IgD-negative memory B cell (primary cell): ENCODE results near the gene KLK10. TPM values are rescaled to one million over a fixed set of nuclear protein-coding genes. Genes with fewer than 3 reads are reported as not detected.

ENCODE experiments used
- H3K27ac Mint-ChIP-seq, 3 donors: one replicate each; pipeline ENCODE4 v1.8.0; 2020 to 2022; ENCODE audit warnings: mild to moderate bottlenecking in 3 of 3, mixed read lengths in 3 of 3, moderate library complexity in 1 of 3
- H3K27me3 Mint-ChIP-seq: one replicate; pipeline ENCODE4 v1.8.0; 2021; ENCODE audit warnings: mixed read lengths
- H3K36me3 Mint-ChIP-seq: one replicate; pipeline ENCODE4 v1.8.0; 2020; ENCODE audit warnings: mild to moderate bottlenecking, mixed read lengths
- H3K4me1 Mint-ChIP-seq, 3 donors: one replicate each; pipeline ENCODE4 v1.8.0; 2020 to 2022; ENCODE audit warnings: mixed read lengths in 3 of 3, mild to moderate bottlenecking in 1 of 3
- H3K4me3 Mint-ChIP-seq, 4 donors: one replicate each; pipeline ENCODE4 v1.8.0; 2020 to 2022; ENCODE audit warnings: mild to moderate bottlenecking in 4 of 4, mixed read lengths in 4 of 4, moderate library complexity in 3 of 4
- H3K9me3 Mint-ChIP-seq, 3 donors: one replicate each; pipeline ENCODE4 v1.8.0; 2020 to 2021; ENCODE audit warnings: mixed read lengths in 3 of 3, mild to moderate bottlenecking in 1 of 3
- polyA plus RNA-seq: library from polyadenylated mRNA; unstranded; fragments of 300-500 nt; fragmentation: Illumina TruSeq; gene quantifications from one replicate; pipeline ENCODE4 v1.2.3, GENCODE V29; 2021

Gene KLK10
- polyA plus RNA-seq, 1 donor from 2014 or later, result not detected

DNA sequence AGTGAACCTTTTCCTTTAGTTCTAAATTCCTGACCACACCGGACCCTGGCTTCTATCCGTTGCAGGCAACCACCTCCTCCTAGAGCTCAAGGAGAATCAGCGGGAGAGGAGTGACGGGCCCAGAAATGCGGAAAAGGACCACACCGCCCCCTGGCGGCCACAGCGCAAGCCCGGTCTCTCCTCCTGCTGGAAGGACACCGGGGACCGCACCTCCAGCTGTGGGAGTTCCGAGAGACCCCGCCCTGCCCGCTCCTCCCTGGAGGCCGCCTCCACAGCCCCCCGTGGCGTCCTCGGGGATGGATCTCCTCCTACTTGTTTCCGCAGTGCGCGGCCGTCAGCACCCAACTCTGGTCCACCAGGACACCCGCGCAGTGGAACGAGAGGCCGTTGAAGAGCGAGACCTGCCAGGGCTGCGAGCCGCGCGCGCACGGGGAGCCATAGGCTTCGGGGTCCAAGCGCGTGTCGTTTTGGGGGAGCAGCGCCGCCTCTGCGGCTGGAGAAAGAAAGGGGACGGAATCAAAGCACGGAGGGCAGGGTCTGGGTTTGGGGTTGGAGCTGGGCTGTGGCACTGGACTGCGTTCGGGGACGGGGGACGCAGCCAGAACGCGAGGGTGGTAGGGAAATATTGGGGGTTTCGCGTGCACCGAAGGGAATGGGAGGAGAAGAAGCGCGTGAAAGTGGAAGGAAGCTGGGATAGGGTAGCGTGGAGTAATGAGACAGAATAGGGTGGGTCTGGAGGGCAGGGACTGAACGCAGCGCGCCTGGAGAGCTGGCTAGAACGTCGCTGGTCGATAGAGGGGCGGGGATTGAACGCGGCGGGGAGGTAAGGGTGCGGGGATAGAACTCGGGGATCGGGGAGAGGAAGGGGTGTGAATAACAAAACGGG lies 2.5 kb downstream of the KLK10 start:
- H3K27ac Mint-ChIP-seq, result peak overlapping the region in 1 of 3 donors; percentile 78
- H3K4me3 Mint-ChIP-seq, result peak overlapping the region in 3 of 4 donors; percentile 48 to 78 (median 60)
- H3K9me3 Mint-ChIP-seq, result peaks cover 0 to 10% (median 0%) of the 10 kb centered on the region in 3 donors
- peaks cover 2% of the 10 kb centered on the region for H3K36me3 Mint-ChIP-seq
- peaks cover 54% of the 10 kb centered on the region for H3K27me3 Mint-ChIP-seq
- H3K4me1 Mint-ChIP-seq, result peaks cover 0 to 2% (median 1%) of the 10 kb centered on the region in 3 donors

DNA sequence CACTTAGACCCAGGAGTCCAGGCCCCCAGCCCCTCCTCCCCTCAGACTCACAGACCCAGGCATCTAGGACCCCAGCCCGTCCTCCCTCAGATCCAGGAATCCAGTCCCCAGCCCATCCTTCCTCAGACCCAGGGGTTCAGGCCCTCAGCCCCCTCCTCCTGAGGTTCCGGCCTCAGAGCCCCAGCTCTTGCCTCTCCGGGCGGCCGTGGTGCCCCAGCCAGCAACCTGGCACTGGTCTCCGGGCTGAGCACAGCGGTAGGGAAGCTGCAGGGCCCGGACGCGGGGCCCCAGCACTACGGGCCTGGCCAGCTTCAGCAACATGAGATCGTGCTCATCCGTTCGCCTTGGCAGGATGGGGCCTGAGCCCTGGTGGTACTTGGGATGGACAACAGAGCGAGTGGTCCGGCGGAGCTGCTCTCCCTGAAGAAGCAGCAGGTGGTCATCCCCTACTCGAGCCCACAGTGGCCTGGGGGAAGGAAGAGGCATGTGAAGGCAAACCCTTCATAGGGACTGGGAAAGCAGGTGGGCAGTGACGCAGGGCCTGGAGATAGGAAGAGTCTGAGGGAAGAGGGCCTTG lies 3.7 kb downstream of the KLK10 start:
- Mint-ChIP-seq H3K9me3 (peaks cover 0 to 12% (median 0%) of the 10 kb centered on the region in 3 donors), H3K27ac (peak overlapping the region in 1 of 3 donors; percentile 50), H3K36me3 (peaks cover 2% of the 10 kb centered on the region), H3K4me3 (peak overlapping the region in 1 of 4 donors; percentile 68), H3K27me3 (peaks cover 54% of the 10 kb centered on the region), H3K4me1 (peaks cover 0 to 2% (median 1%) of the 10 kb centered on the region in 3 donors)

DNA sequence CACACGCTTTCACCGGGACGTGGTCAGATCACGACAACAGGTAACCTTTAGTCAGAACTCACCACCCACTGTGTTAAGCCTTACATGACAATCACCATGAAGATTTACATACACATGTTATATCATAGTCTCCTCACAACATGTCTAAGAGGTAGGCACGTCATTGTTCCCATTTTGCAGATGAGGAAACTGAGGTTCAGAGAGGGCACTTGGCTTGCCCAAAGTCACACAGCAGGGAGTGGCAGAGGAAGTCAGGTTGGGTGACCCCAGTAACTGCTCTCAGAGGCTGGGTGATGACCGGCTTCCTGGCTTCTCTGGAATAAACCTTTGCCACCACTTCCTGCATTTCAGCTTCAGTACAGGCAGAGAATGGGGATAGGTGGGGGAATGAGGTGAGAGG lies 5.3 kb downstream of the KLK10 start:
- no peak overlapping the region for H3K27ac Mint-ChIP-seq
- H3K36me3 Mint-ChIP-seq, result peaks cover 2% of the 10 kb centered on the region
- H3K27me3 Mint-ChIP-seq, result peaks cover 56% of the 10 kb centered on the region
- no peak overlapping the region for H3K4me3 Mint-ChIP-seq
- peaks cover 0 to 12% (median 0%) of the 10 kb centered on the region in 3 donors for H3K9me3 Mint-ChIP-seq
- peaks cover 0 to 5% (median 1%) of the 10 kb centered on the region in 3 donors for H3K4me1 Mint-ChIP-seq

DNA sequence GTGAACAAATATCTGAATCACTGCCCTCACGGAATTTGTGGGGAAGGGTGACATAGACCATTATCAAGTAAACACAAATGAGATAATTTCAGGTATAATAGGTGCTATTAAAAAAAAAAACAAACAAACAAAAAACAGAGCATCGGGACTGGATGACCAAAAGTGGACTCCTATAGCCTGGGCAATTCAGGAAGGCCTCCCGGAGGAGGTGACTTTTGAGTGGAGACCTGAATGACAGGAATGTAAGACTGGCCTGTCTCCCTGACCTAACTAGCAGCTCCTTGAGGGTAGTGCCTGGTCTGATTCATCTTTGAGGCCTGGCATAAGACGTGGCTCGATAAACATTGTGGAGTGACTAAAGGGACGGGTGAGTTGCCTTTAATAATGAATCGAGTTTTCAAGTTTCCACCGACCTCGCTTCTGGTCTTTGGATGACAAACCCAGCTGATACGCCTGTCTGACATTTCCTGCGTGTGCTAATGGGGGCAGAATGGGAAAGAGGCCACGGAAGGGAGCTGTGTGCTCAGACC lies 6.8 kb downstream of the KLK10 start:
- no peaks in the 10 kb centered on the region for H3K36me3 Mint-ChIP-seq
- peak overlapping the region in 1 of 4 donors; percentile 4 for H3K4me3 Mint-ChIP-seq
- H3K4me1 Mint-ChIP-seq, result peaks cover 0 to 3% (median 0%) of the 10 kb centered on the region in 3 donors
- H3K27me3 Mint-ChIP-seq, result peaks cover 46% of the 10 kb centered on the region
- peaks cover 0 to 8% (median 0%) of the 10 kb centered on the region in 3 donors for H3K9me3 Mint-ChIP-seq
- H3K27ac Mint-ChIP-seq, result no peak overlapping the region

DNA sequence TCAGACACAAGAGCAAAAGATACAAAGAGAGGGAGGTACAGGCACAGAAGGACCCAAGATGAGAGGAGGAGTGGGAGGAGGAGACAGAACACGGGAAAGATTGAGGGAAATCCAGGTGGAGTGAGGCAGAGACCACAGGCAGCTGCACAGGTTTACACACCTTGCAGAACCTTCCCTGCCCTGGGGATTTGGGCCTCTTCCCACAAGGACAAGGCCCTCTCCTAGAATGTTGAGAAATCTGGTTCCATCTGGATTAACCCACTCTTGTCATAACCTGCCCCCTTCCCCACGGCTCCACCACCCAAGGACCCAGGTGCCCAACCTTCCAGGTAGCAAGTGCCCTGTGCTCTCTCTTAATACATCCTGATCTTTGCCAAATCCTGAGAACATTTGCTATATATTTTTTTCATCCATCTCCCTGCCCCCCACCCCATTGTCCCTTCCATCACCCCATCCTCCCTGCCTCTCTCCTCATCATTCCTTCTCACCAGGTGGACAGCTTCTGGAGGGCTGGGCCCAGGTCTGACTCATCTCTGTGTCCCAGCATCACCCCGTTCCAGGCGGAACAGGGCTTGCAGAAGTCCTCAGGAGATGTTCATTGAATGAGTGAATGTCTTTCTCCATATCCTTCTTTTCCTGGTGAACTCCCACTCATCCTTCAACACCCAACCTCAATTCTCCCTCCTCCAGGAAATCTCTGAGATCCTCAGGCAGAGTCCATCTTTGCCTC lies 9.3 kb downstream of the KLK10 start:
- peak overlapping the region in 1 of 3 donors; percentile 69 for H3K27ac Mint-ChIP-seq
- H3K27me3 Mint-ChIP-seq, result peaks cover 23% of the 10 kb centered on the region
- H3K9me3 Mint-ChIP-seq, result peaks cover 0 to 5% (median 0%) of the 10 kb centered on the region in 3 donors
- no peak overlapping the region for H3K4me3 Mint-ChIP-seq
- peaks cover 0 to 3% (median 0%) of the 10 kb centered on the region in 3 donors for H3K4me1 Mint-ChIP-seq
- H3K36me3 Mint-ChIP-seq, result no peaks in the 10 kb centered on the region

DNA sequence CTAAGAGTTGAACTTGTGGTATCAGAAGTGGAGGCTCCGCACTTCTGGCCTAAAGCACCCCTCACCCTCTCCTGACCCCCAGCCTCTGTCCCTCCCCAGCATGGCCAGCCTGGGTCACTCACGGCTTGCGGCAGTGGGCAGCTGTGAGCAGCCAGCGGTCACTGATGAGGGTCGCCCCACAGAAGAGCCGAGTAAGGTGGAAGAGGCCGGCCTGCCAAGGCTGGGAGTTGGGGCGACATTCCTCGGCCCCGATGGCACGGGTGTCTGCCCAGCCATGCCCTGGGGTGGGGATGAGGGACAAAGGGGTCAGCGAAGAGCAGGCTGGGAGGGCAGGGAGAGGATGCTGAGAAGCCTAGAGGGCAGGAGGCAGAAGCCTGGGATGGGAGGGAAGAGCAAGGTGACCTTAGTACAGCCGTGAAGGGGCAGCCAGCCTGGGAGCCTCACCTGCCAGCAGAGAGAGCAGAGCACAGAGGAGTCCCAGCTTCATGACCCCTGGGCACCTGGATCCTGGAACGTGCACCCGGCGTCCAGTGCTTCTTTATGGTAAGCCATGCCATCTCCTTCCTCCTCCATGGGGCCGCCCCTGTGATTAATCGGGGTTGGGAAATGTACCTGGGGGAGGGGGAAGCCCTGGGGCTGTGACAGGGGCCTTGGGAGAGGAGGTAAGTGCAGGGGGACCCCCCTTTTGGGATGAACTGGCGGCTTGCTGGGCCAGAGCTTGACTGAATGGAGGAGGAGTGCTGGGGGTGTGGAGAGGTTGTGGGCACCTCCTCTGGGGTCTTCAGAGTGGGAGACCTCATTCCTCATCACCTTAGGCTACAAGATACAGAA lies 10.2 kb downstream of the KLK10 start:
- H3K4me3 Mint-ChIP-seq, result no peak overlapping the region
- no peaks in the 10 kb centered on the region for H3K36me3 Mint-ChIP-seq
- no peak overlapping the region for H3K27ac Mint-ChIP-seq
- peaks cover 17% of the 10 kb centered on the region for H3K27me3 Mint-ChIP-seq
- peaks cover 0 to 3% (median 0%) of the 10 kb centered on the region in 3 donors for H3K4me1 Mint-ChIP-seq
- H3K9me3 Mint-ChIP-seq, result peaks cover 0 to 3% (median 0%) of the 10 kb centered on the region in 3 donors

DNA sequence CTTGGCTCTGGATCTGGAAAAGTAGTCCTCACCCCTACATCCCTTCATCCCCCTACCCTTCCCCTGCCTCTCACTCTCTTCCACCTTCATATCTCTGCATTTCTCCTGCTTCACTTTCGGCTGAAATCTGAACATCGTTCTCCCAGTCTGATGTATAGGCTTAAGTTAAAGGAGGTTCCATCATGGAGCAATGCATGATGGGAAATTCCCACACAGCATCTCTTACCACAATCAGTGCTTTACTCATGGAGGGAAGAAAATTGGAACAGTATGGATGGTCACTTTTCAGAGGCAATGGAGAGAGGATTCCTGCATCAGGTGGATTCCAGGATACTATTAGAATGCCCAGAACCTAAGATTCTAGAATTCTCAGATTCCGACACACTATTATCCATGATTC lies 12.0 kb downstream of the KLK10 start:
- H3K27me3 Mint-ChIP-seq, result peaks cover 11% of the 10 kb centered on the region
- peaks cover 0 to 3% (median 0%) of the 10 kb centered on the region in 3 donors for H3K4me1 Mint-ChIP-seq
- peaks cover 0 to 3% (median 1%) of the 10 kb centered on the region in 3 donors for H3K9me3 Mint-ChIP-seq
- H3K36me3 Mint-ChIP-seq, result no peaks in the 10 kb centered on the region
- no peak overlapping the region for H3K4me3 Mint-ChIP-seq
- no peak overlapping the region for H3K27ac Mint-ChIP-seq

DNA sequence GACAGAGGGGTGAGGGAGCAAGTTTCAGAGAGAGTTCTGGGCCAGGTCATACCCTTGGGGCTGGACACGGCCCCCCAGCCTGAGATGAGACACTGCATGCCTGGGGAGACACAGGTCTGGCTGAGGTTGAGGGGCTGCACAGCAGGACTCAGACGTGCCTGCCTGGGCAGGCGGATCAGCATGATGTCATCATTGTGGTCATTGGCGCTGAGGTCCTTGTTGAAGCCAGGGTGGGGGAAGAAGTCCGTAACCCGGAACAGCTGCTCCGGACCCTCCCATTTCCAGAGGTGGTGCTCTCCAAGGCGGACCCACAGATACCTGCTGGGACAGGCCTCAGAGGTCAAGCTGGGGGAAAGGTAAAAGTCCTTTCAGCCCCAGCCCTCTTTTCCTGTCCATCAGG lies 13.1 kb downstream of the KLK10 start:
- peaks cover 9% of the 10 kb centered on the region for H3K27me3 Mint-ChIP-seq
- no peak overlapping the region for H3K4me3 Mint-ChIP-seq
- H3K27ac Mint-ChIP-seq, result no peak overlapping the region
- peaks cover 0 to 1% (median 1%) of the 10 kb centered on the region in 3 donors for H3K9me3 Mint-ChIP-seq
- no peaks in the 10 kb centered on the region for H3K36me3 Mint-ChIP-seq
- H3K4me1 Mint-ChIP-seq, result peaks cover 0 to 4% (median 0%) of the 10 kb centered on the region in 3 donors

DNA sequence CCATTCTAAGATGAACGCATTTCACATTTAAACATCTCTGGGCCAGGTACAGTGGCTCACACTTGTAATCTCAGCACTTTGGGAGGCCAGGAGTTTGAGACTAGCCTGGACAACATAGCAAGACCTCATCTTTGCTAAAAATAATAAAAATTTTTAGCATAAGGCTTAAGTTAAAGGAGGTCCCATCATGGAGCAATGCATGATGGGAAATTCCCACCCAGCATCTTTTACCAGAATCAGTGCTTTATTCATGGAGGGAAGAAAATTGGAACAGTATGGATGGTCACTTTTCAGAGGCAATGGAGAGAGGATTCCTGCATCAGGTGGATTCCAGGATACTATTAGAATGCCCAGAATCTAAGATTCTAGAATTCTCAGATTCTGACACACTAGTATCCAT lies 14.3 kb downstream of the KLK10 start:
- Mint-ChIP-seq H3K27ac (no peak overlapping the region), H3K27me3 (peaks cover 9% of the 10 kb centered on the region), H3K9me3 (peaks cover 0 to 1% (median 1%) of the 10 kb centered on the region in 3 donors), H3K4me3 (no peak overlapping the region), H3K4me1 (peaks cover 0 to 1% (median 0%) of the 10 kb centered on the region in 3 donors), H3K36me3 (no peaks in the 10 kb centered on the region)

DNA sequence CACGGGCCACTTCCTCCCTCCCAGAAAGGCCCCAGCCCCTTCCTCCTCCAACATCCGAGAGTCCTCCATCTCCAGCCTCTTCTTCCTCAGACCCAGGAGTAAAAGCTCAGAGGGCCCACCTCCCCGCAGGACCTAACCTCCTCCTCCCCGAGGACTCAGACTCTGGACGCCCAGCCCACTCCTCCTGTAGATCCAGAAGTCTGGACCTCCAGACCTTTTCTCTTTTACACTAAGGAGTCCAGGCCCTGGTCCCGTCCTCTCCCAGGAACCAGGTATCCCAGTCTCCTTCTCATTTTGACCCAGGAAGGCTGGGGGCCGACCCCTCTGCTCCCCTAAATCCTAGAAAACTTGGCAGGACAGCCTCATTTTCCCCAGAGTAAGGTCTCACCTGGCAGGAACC lies 16.2 kb downstream of the KLK10 start:
- no peaks in the 10 kb centered on the region for H3K36me3 Mint-ChIP-seq
- H3K4me3 Mint-ChIP-seq, result no peak overlapping the region
- H3K27me3 Mint-ChIP-seq, result peaks cover 11% of the 10 kb centered on the region
- H3K4me1 Mint-ChIP-seq, result peaks cover 0 to 1% (median 0%) of the 10 kb centered on the region in 3 donors
- H3K9me3 Mint-ChIP-seq, result peaks cover 0 to 1% (median 1%) of the 10 kb centered on the region in 3 donors
- no peak overlapping the region for H3K27ac Mint-ChIP-seq

DNA sequence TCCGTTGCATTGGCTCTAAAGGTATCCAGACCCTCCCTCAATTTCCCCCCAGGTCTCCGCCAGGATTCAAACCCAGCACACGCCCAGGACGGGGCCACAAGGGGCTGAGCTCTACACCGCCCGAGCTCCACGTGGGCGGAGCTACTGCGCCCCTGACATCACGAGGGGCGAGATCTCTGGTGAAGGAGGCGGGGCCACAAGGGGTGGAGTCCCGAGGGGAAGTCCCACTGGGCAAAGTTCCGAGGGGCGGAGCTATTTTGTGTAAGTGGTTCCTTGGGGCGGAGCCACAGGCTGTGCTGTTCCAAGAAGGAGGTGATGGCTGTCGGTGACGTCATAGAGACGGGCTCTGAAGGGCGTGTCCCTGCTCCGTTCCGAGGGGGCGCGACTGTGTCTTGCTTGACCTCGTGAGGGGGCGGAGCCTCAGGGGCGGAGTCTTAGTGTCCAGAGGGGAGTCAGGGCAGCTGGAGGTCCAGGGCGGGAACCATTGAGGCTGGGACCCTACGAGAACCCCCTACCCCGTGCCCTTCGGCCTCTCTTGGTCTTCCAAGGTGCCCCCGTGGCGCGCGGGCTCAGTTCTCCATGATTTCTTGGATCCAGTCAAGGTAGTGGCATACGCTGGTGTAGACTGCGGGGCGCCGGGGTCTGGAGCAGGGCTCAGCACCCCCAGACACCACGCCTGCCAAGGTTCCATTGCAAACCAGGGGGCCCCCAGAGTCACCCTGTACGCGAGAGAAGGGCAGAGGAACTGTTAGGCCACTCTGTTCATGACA lies 16.8 kb downstream of the KLK10 start:
- peaks cover 0 to 1% (median 1%) of the 10 kb centered on the region in 3 donors for H3K9me3 Mint-ChIP-seq
- H3K36me3 Mint-ChIP-seq, result no peaks in the 10 kb centered on the region
- H3K27ac Mint-ChIP-seq, result no peak overlapping the region
- H3K27me3 Mint-ChIP-seq, result peaks cover 14% of the 10 kb centered on the region
- no peak overlapping the region for H3K4me3 Mint-ChIP-seq
- H3K4me1 Mint-ChIP-seq, result peaks cover 0 to 1% (median 0%) of the 10 kb centered on the region in 3 donors

DNA sequence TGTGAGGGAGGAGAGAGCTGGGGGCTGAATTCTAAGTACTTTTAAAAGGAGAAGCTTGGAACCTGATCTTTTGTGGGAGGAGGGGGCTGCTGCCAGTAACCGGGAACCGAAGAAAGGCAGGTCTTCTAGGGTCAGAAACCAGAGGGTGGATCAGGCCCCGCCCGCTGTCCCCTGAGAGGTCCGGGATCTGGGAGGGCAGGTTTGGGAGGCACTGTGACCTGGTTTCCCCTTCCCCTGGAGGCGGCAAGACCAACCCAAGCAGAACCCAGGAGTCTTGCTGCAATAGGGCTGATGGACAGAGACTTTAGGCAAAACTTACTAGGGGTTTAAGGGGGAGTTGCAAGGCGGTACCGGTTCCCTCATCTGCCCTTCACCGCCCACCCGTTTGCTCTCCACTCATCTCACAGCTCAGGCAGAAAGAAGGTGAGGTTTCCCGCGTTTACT lies 17.4 kb downstream of the KLK10 start:
- H3K9me3 Mint-ChIP-seq, result peaks cover 0 to 1% (median 0%) of the 10 kb centered on the region in 3 donors
- H3K27me3 Mint-ChIP-seq, result peaks cover 14% of the 10 kb centered on the region
- no peak overlapping the region for H3K27ac Mint-ChIP-seq

DNA sequence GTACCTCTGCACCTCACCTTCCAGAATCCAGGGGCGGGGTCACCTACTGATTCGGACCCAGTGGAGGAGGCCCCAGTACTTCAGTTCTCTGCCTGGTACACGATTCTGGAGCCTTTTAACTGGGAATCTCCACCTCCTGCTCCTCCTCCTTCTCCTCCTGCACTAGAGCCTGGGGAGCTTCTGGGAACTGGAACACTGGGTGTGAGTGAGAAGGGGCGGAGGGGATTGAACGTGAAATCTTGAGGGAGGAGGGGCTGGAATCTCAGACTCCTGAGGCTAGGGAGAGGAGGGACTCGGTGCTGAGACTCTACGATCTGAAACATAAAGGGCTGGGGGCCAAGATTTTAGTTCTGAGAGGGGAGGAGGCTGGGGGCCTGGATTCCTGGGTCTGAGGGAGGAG lies 18.0 kb downstream of the KLK10 start, which contains the start of gene KLK8:
Gene KLK8 (minus strand): TSS at position 90 of the 400 bp plus-strand sequence. CDS start 437 bp downstream, outside the sequence.
- Mint-ChIP-seq H3K27me3 (peaks cover 14% of the 10 kb centered on the region), H3K9me3 (peaks cover 0 to 1% (median 0%) of the 10 kb centered on the region in 3 donors), H3K4me1 (peaks cover 0 to 1% (median 0%) of the 10 kb centered on the region in 3 donors), H3K36me3 (no peaks in the 10 kb centered on the region), H3K4me3 (peak within 1 kb of the TSS in 1 of 4 donors; percentile 49), H3K27ac (no peak within 1 kb of the TSS)

More for the DNA sequence above, 17.4 kb downstream of the KLK10 start:
- Mint-ChIP-seq H3K4me1 (peaks cover 0 to 1% (median 0%) of the 10 kb centered on the region in 3 donors), H3K36me3 (no peaks in the 10 kb centered on the region), H3K4me3 (no peak overlapping the region)
